ENCODE data around the gene CDC40.
"Not testable (repeated sequence)": the region's sequence is repeated elsewhere in the genome, so short reads cannot be mapped to it uniquely, and the experiment has no call there.

CDC40 gene

DNA sequence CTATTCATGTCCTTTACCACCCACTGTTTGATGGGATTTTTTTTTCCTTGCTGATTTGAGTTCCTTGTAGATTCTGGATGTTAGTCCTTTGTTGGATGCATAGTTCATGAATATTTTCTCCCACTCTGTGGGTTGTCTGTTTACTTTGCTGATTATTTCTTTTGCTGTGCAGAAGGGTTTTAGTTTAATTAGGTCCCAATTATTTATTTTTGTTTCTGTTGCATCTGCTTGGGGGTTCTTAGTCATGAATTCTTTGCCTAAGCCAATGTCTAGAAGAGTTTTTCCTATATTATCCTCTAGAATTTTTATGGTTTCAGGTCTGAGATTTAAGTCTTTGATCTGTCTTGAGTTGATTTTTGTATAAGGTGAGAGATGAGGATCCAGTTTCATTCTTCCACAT lies 92.6 kb downstream of the CDC40 start:
- not testable (repeated sequence) for DNase-seq

GRCh38 chr6:110277100-110277665 lies 97.0 kb downstream of the CDC40 start:
- DNase-seq = no peak
